Vein endothelial cell (primary cell): Measurements from ENCODE around the gene KTN1. TPM values are rescaled to one million over a fixed set of nuclear protein-coding genes. Genes with fewer than 3 reads are reported as not detected.

ENCODE experiments used
- small RNA-seq: library from RNA; depleted of rRNA; stranded (forward); fragments of <200 nt; gene quantifications from one replicate; pipeline ENCODE3, GENCODE V24; 2012
- total RNA-seq: library from RNA; depleted of rRNA; stranded (reverse); fragments of >200 nt; gene quantifications from 2 replicates; pipeline ENCODE4 v1.2.3, GENCODE V29; 2012

Gene KTN1, protein sequence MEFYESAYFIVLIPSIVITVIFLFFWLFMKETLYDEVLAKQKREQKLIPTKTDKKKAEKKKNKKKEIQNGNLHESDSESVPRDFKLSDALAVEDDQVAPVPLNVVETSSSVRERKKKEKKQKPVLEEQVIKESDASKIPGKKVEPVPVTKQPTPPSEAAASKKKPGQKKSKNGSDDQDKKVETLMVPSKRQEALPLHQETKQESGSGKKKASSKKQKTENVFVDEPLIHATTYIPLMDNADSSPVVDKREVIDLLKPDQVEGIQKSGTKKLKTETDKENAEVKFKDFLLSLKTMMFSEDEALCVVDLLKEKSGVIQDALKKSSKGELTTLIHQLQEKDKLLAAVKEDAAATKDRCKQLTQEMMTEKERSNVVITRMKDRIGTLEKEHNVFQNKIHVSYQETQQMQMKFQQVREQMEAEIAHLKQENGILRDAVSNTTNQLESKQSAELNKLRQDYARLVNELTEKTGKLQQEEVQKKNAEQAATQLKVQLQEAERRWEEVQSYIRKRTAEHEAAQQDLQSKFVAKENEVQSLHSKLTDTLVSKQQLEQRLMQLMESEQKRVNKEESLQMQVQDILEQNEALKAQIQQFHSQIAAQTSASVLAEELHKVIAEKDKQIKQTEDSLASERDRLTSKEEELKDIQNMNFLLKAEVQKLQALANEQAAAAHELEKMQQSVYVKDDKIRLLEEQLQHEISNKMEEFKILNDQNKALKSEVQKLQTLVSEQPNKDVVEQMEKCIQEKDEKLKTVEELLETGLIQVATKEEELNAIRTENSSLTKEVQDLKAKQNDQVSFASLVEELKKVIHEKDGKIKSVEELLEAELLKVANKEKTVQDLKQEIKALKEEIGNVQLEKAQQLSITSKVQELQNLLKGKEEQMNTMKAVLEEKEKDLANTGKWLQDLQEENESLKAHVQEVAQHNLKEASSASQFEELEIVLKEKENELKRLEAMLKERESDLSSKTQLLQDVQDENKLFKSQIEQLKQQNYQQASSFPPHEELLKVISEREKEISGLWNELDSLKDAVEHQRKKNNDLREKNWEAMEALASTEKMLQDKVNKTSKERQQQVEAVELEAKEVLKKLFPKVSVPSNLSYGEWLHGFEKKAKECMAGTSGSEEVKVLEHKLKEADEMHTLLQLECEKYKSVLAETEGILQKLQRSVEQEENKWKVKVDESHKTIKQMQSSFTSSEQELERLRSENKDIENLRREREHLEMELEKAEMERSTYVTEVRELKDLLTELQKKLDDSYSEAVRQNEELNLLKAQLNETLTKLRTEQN (N-terminal part only)
- total RNA-seq, result 150 and 178 TPM in 2 replicates

DNA sequence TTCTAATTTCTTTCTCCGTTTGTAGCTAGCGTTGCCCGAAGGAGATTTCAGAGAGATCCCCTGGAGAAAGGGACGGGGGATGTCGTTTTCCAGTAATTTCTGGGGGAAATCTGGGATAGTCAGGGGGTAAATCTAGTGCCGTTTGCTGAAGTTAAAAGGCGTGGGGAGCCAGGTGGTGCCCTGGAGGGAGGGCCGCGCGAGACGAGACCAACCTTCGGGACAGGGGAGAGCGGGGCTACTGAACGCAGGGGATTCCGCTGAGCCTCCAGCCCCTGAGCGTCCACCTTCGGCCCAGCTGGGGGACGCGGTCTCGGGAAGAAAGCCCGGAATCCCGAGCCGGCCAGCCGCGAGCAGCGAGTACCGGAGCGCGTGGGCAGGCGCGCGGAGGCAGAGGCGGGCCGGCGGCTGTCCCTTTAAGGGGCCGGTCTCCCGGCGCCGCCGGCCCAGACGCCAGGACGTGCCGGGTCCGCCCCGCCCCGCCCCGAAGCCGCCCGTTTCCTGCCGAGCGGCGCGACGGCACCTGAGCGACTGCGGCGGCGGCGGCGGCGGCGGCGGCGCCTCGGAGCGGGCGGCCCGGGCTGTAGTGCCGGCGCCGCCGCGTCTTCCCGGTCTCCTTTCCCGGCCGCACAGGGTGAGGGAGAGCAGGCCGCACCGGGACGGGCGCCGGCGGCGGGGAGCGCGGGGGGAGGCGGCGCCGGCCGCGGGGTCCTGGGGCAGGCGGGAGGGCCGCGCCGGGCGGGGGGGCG, at the start of gene KTN1:
TSS of gene KTN1 (plus strand) at position 484 of the 746 bp plus-strand sequence. CDS start 31,842 bp downstream, outside the sequence.

Small RNAs within 50 kb of the gene (small RNA-seq; reads per million reads assigned to genes)
- gene RF00019, result not detected

Other genes with a start within 250 kb of the KTN1 start
- gene ATG14, start 168.4 kb upstream of the KTN1 start, total RNA-seq, result 10.8 and 14.2 TPM in 2 replicates
- gene TBPL2, start 139.6 kb upstream of the KTN1 start, total RNA-seq, result not detected in 2 replicates